Muscle of leg (tissue), 11 donors: ENCODE measurements around the gene PRKAG2. TPM values are rescaled to one million over a fixed set of nuclear protein-coding genes. Genes with fewer than 3 reads are reported as not detected.

Experiments used
- DNase-seq: peaks from one replicate; pipeline ENCODE4 v3.0.0; 2013
- H3K27ac ChIP-seq: one replicate; pipeline ENCODE4 v1.5.1; 2013; ENCODE audit warnings: mild to moderate bottlenecking, low read length, control low read depth
- H3K27me3 ChIP-seq: one replicate; pipeline ENCODE4 v1.6.1; 2013; ENCODE audit warnings: low read length; ENCODE audit not compliant: control insufficient read depth, insufficient read depth
- H3K36me3 ChIP-seq: one replicate; pipeline ENCODE4 v1.6.1; 2013; ENCODE audit warnings: low read length; ENCODE audit not compliant: control insufficient read depth, insufficient read depth
- H3K4me1 ChIP-seq: one replicate; pipeline ENCODE4 v1.6.1; 2013; ENCODE audit warnings: low read length; ENCODE audit not compliant: control insufficient read depth, insufficient read depth
- H3K4me3 ChIP-seq: one replicate; pipeline ENCODE4 v1.5.1; 2013; ENCODE audit warnings: low read length, control low read depth
- H3K9me3 ChIP-seq: replicated peaks from 2 replicates; pipeline ENCODE4 v1.6.1; 2013; ENCODE audit warnings: low read depth, low read length; ENCODE audit not compliant: control insufficient read depth
- WGBS: methylation state at CpG from one replicate; pipeline ENCODE4 v1.1.5; 2013; ENCODE audit warnings: missing lambda C conversion rate; ENCODE audit not compliant: insufficient coverage; 5-methylcytosine and 5-hydroxymethylcytosine counted together
- polyA plus RNA-seq, 8 donors: library from polyadenylated mRNA; unstranded; fragments of 120-200 nt; gene quantifications; one replicate each; pipeline versions ENCODE4 v1.2.1 to v1.2.3, GENCODE V29; 2013; ENCODE audit warnings: inconsistent platforms in 1 of 8, low replicate concordance in 1 of 8; ENCODE audit not compliant: insufficient read length in 8 of 8, insufficient read depth in 1 of 8
- total RNA-seq: library from RNA; stranded (reverse); fragments of 120-200 nt; gene quantifications from one replicate; pipeline ENCODE4 v1.2.4, GENCODE V29; 2013

The PRKAG2 gene
- total and polyA plus RNA-seq, 9 donors, result 3.9 to 16.4 (median 11.2) TPM

DNA sequence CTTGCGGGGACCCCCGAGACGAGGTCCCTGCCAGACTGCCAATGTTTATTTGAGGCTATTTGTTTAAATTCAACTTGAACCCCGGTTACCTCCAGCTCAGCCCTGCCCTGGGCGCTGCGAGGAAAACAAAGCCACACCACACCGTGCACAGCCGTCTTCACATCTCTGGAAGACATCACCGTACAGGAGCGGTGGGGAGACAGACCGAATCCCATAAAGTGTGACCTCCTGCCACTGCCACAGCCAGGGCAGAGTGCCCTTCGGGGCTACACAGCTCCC, 40.0 kb downstream of the PRKAG2 start:
- Histone ChIP-seq H3K36me3 (no peaks in the 10 kb centered on the region), H3K4me1 (no peaks in the 10 kb centered on the region), H3K27me3 (no peaks in the 10 kb centered on the region), H3K4me3 (no peak overlapping the region), H3K9me3 (no peaks in the 10 kb centered on the region), H3K27ac (no peak overlapping the region)
- DNase-seq, result no peak
- WGBS, result 54% methylated on average over 6 of the region's 12 CpGs

GRCh38 chr7:151836191-151836926, 40.6 kb downstream of the PRKAG2 start:
- Histone ChIP-seq H3K4me1 (no peaks in the 10 kb centered on the region), H3K27ac (no peak overlapping the region), H3K9me3 (no peaks in the 10 kb centered on the region), H3K27me3 (no peaks in the 10 kb centered on the region), H3K36me3 (no peaks in the 10 kb centered on the region), H3K4me3 (no peak overlapping the region)
- no peak for DNase-seq
- 87% methylated on average over 7 of the region's 16 CpGs for WGBS

- H3K36me3 ChIP-seq, result no peaks in the 10 kb centered on the region
- H3K4me1 ChIP-seq, result no peaks in the 10 kb centered on the region
- no peak for DNase-seq
- no peaks in the 10 kb centered on the region for H3K27me3 ChIP-seq
- 88% methylated on average over 9 of the region's 9 CpGs for WGBS
- H3K27ac ChIP-seq, result no peak overlapping the region
- no peaks in the 10 kb centered on the region for H3K9me3 ChIP-seq
- H3K4me3 ChIP-seq, result no peak overlapping the region
Observed at GRCh38 chr7:151835636-151836035, 41.3 kb downstream of the PRKAG2 start.

DNA sequence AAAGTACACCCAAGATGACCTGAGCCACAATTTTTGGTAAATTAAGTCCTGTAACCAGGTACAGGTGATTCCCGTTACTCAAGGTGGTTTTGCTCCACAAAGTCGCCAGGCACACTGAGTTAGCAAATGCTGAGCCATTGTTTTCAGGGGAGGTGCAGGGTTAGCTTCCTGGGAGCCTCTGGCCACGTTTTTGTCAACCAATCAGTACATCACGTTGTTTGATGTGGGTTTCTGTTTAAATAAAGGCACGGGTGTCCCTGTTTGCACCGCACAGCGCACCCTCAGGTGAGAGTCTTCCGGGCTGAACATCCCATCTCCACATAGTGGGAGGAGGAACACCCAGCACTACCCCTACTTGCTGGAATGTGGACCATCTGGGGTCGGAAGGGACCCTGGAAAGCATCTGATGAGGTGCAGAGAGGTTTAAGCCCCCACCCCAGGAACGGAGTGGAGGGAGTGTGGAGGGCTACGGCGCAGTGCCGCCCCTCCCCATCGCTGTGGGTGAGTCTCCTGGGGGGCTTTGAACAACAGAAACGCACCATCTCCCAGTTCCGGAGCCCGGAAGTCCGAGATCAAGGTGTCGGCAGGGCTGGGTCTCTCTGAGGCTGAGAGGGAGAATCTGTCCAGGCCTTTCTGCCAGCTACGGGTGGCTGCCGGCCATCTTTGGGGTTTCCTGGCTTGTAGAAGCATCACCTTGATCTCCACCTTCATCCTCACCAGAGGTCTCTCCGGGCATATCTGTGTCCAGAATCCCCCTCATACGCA, 42.5 kb downstream of the PRKAG2 start:
- H3K9me3 ChIP-seq, result no peaks in the 10 kb centered on the region
- no peak overlapping the region for H3K4me3 ChIP-seq
- DNase-seq, result no peak
- no peaks in the 10 kb centered on the region for H3K4me1 ChIP-seq
- no peaks in the 10 kb centered on the region for H3K27me3 ChIP-seq
- 66% methylated on average over 9 of the region's 23 CpGs for WGBS
- no peaks in the 10 kb centered on the region for H3K36me3 ChIP-seq
- no peak overlapping the region for H3K27ac ChIP-seq

DNA sequence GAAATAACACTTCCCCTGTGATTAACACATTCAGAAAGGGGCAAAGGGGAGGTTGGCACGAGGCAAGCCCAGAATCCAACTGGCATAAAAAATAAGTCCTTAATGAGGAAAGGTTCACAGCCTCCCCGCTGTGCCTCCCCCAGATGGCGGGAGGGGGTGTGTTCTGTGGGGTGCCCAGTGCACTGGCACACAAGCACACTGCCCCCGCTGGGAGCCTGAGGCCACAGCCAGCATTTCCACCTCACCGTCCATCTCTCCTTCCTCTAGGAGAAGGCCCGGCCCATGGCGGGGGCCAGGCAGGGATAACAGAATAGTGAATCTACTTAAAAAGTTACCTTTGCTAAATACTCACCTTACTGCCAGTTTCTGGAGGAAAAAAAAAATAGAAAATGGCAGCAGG, 43.2 kb downstream of the PRKAG2 start:
- no peak for DNase-seq
- 80% methylated on average over 1 of the region's 7 CpGs for WGBS
- H3K9me3 ChIP-seq, result no peaks in the 10 kb centered on the region
- no peaks in the 10 kb centered on the region for H3K4me1 ChIP-seq
- no peak overlapping the region for H3K4me3 ChIP-seq
- H3K27ac ChIP-seq, result no peak overlapping the region
- H3K27me3 ChIP-seq, result no peaks in the 10 kb centered on the region
- H3K36me3 ChIP-seq, result no peaks in the 10 kb centered on the region

DNA sequence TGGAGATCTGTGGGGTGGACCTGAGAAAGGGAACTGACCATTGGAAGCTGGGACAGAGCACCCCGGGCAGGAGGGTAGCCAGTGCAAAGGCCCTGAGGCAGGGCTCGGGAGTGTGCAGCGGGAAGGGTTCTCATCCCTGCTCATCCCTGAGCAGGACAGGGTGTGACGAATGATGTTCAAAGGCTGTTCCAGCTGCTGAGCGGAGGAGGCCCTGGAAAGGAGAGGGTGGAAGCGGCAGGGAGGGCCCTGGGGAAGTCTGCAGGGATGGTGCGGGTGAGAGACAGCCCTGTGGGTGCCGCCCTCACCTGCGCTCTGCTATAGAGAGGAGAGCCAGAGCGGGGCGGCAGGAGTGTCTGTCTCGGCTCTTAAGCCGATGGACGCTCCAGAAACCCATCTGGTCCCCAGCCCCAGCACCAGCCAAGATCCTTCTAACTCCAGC, 43.7 kb downstream of the PRKAG2 start:
- H3K4me1 ChIP-seq, result no peaks in the 10 kb centered on the region
- H3K27ac ChIP-seq, result no peak overlapping the region
- WGBS, result 77% methylated on average over 9 of the region's 14 CpGs

DNA sequence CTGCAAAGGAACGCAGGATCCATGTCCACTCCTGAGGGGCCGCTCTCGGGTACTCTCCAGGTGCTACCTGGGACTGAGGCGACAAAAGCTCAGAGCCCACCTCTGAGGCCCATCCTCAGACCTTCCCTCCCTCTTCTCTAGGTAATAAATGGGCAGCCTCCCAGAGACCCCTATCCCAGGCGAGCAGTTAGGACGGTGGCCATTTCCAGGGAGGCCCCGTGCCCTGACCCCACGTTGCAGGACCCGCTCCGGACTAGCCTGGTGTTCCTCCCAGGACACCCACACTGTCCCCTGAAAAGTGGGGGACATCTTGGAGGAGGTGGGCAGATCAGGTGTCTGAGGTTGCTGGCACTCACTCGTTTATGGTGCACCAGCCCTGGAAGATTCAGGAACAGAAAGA, 44.3 kb downstream of the PRKAG2 start:
- DNase-seq, result no peak
- Histone ChIP-seq H3K9me3 (no peaks in the 10 kb centered on the region), H3K27ac (no peak overlapping the region), H3K4me1 (no peaks in the 10 kb centered on the region), H3K4me3 (no peak overlapping the region), H3K27me3 (no peaks in the 10 kb centered on the region), H3K36me3 (no peaks in the 10 kb centered on the region)
- WGBS, result 84% methylated on average over 7 of the region's 11 CpGs

More for the DNA sequence above, 43.7 kb downstream of the PRKAG2 start:
- H3K36me3 ChIP-seq, result no peaks in the 10 kb centered on the region
- no peak for DNase-seq
- H3K4me3 ChIP-seq, result no peak overlapping the region
- H3K27me3 ChIP-seq, result no peaks in the 10 kb centered on the region
- no peaks in the 10 kb centered on the region for H3K9me3 ChIP-seq

GRCh38 chr7:151832138-151832537, 44.8 kb downstream of the PRKAG2 start:
- no peak for DNase-seq
- H3K27me3 ChIP-seq, result no peaks in the 10 kb centered on the region
- no peaks in the 10 kb centered on the region for H3K9me3 ChIP-seq
- H3K4me1 ChIP-seq, result no peaks in the 10 kb centered on the region
- no peak overlapping the region for H3K27ac ChIP-seq
- WGBS, result 80% methylated on average over 1 of the region's 5 CpGs
- H3K4me3 ChIP-seq, result no peak overlapping the region
- no peaks in the 10 kb centered on the region for H3K36me3 ChIP-seq

GRCh38 chr7:151831606-151832005, 45.3 kb downstream of the PRKAG2 start:
- Histone ChIP-seq H3K27ac (no peak overlapping the region), H3K4me3 (no peak overlapping the region), H3K27me3 (no peaks in the 10 kb centered on the region), H3K9me3 (no peaks in the 10 kb centered on the region), H3K4me1 (no peaks in the 10 kb centered on the region), H3K36me3 (no peaks in the 10 kb centered on the region)
- 69% methylated on average over 7 of the region's 13 CpGs for WGBS
- DNase-seq, result no peak

- Histone ChIP-seq H3K4me3 (no peak overlapping the region), H3K4me1 (peaks cover 7% of the 10 kb centered on the region), H3K27me3 (peaks cover 2% of the 10 kb centered on the region), H3K9me3 (no peaks in the 10 kb centered on the region), H3K36me3 (no peaks in the 10 kb centered on the region), H3K27ac (no peak overlapping the region)
- 64% methylated on average over 20 of the region's 26 CpGs for WGBS
- no peak for DNase-seq
Observed at GRCh38 chr7:151830121-151830830, 46.6 kb downstream of the PRKAG2 start.
